ENCODE measurements around the gene BCKDK. TPM values are rescaled to one million over a fixed set of nuclear protein-coding genes. Genes with fewer than 3 reads are reported as not detected.
A peak's percentile ranks its signal among the peaks of the same experiment; 100 is the strongest.

BCKDK gene
- total RNA-seq, 3 donors from 2014 or later (not counting 1 experiment from before 2014, with no cell fraction given) = 9.9 to 16.3 (median 12.1) TPM

DNA sequence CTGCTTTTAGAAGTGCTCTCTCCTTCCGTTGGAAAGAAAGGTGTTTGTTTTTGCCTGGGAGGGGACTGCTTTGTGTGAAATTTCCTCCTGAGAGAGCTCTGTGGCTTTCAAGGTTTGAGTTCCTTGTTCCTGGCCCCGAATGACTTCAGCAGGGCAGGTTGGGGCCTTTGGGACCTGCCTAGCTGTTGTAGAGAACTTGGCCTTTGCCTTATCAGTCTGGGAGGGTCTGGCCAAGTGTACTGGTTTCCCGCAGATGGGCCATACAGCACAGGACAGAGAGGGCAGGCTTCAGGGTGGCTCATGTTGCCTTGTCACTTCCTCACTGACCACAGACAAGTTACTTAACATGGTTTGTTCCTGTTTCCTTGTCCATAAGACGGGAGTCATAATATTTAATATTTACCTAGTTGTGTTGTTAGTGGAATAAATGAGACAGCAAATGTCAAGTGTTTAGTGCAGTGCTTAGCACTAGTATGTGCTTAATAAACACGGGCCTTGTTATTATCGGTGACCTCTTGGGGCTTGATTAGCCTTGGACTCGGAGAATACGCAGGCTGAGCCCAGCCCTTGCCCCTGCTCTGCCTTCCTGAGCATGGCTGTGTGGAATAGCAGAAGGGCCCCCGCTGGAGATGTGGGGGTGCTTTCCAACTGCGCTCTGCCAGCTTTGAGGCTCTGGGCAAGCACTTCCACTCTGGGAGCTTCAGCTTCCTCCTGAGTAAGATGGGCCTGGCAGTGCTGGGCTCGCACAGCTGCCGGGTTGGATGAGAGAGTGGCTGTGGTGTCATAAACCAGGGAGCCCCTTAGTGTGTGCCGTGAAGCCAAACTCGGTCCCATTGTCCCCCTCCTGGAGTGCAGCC is 20.8 kb downstream of the BCKDK start:
- Mint-ChIP-seq H3K4me1 (peaks cover 0 to 8% of the 10 kb centered on the region in 2 donors), H3K27ac (peak overlapping the region; percentile 31 to 64)
- H3K27ac ChIP-seq (ENCODE audit: low read length) = peak overlapping the region; percentile 74

DNA sequence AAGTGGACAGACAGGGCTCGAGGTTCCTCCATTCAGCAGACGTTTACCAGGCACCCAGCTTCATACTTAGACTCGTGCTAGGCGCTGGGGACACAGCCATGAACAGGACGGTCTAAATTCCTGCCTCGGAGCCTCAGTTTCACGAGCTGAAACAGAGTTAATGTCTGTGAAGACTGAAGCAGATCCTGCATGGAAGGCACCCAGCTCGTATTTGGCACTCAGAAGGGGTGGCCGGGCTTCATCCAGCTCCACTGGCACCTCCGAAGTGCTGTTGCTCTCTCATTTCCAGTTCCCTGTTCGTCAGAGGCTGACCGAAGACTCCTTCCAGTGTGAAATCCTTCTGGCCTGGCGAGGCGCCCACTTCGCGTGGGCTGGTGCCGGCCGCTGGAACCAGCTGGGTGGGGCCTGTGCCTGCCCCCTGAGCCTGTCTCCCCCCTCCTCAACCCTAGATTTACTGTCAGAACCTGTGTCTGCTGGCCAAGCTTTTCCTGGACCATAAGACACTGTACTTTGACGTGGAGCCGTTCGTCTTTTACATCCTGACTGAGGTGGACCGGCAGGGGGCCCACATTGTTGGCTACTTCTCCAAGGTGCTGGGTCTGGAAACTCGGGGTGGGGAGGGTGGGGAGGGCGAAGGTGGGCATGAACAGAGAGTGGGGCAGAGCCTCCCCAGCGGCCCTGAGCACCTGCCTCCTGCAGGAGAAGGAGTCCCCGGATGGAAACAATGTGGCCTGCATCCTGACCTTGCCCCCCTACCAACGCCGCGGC is 21.6 kb downstream of the BCKDK start:
- no peak overlapping the region for H3K4me3 ChIP-seq (ENCODE audit: low read length)
- no peaks in the 10 kb centered on the region for H3K36me3 Mint-ChIP-seq
- intact Hi-C loops (cut with micrococcal nuclease) = no loop called here
- H3K27ac Mint-ChIP-seq = no peak overlapping the region
- H3K27ac ChIP-seq (ENCODE audit: low read length) = peak overlapping the region; percentile 74
- no peaks in the 10 kb centered on the region for H3K27me3 ChIP-seq (ENCODE audit: control insufficient read depth, insufficient read depth, low read length)
- peaks cover 46% of the 10 kb centered on the region for H3K4me1 ChIP-seq (ENCODE audit: control insufficient read depth, insufficient read depth, low read length)
- DNase-seq = no peak
- H3K9me3 ChIP-seq (ENCODE audit: control insufficient read depth, insufficient read depth, low read length) = no peaks in the 10 kb centered on the region
- H3K4me1 Mint-ChIP-seq = peaks cover 0 to 8% of the 10 kb centered on the region in 2 donors
- 66% methylated on average over 29 of the region's 29 CpGs for WGBS (ENCODE audit: insufficient coverage)
- H3K4me3 Mint-ChIP-seq = no peak overlapping the region
- TF ChIP-seq, protein P1, sequence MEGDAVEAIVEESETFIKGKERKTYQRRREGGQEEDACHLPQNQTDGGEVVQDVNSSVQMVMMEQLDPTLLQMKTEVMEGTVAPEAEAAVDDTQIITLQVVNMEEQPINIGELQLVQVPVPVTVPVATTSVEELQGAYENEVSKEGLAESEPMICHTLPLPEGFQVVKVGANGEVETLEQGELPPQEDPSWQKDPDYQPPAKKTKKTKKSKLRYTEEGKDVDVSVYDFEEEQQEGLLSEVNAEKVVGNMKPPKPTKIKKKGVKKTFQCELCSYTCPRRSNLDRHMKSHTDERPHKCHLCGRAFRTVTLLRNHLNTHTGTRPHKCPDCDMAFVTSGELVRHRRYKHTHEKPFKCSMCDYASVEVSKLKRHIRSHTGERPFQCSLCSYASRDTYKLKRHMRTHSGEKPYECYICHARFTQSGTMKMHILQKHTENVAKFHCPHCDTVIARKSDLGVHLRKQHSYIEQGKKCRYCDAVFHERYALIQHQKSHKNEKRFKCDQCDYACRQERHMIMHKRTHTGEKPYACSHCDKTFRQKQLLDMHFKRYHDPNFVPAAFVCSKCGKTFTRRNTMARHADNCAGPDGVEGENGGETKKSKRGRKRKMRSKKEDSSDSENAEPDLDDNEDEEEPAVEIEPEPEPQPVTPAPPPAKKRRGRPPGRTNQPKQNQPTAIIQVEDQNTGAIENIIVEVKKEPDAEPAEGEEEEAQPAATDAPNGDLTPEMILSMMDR (IDR thresholded peaks at IDR 0.05) = no peak
- no peaks in the 10 kb centered on the region for H3K9me3 Mint-ChIP-seq
- H3K36me3 ChIP-seq (ENCODE audit: control insufficient read depth, insufficient read depth, low read length) = peaks cover 48% of the 10 kb centered on the region
- no peaks in the 10 kb centered on the region for H3K27me3 Mint-ChIP-seq (ENCODE audit: low read depth in 2 of 2)
- ATAC-seq = no peak

More for the DNA sequence above, 20.8 kb downstream of the BCKDK start:
- Histone ChIP-seq H3K27me3 (ENCODE audit: control insufficient read depth, insufficient read depth, low read length) (no peaks in the 10 kb centered on the region), H3K4me1 (ENCODE audit: control insufficient read depth, insufficient read depth, low read length) (peaks cover 41% of the 10 kb centered on the region), H3K9me3 (ENCODE audit: control insufficient read depth, insufficient read depth, low read length) (no peaks in the 10 kb centered on the region), H3K36me3 (ENCODE audit: control insufficient read depth, insufficient read depth, low read length) (peaks cover 51% of the 10 kb centered on the region), H3K4me3 (ENCODE audit: low read length) (no peak overlapping the region)
- H3K27me3 Mint-ChIP-seq (ENCODE audit: low read depth in 2 of 2) = no peaks in the 10 kb centered on the region
- intact Hi-C loops (cut with micrococcal nuclease) = no loop called here
- TF ChIP-seq, protein P1 (IDR thresholded peaks at IDR 0.05) = no peak
- H3K4me3 Mint-ChIP-seq = no peak overlapping the region
- no peaks in the 10 kb centered on the region for H3K9me3 Mint-ChIP-seq
- DNase-seq (no peak), ATAC-seq (peak; percentile 64 to 94 (median 66))
- no peaks in the 10 kb centered on the region for H3K36me3 Mint-ChIP-seq
- 48% methylated on average over 14 of the region's 14 CpGs for WGBS (ENCODE audit: insufficient coverage)

DNA sequence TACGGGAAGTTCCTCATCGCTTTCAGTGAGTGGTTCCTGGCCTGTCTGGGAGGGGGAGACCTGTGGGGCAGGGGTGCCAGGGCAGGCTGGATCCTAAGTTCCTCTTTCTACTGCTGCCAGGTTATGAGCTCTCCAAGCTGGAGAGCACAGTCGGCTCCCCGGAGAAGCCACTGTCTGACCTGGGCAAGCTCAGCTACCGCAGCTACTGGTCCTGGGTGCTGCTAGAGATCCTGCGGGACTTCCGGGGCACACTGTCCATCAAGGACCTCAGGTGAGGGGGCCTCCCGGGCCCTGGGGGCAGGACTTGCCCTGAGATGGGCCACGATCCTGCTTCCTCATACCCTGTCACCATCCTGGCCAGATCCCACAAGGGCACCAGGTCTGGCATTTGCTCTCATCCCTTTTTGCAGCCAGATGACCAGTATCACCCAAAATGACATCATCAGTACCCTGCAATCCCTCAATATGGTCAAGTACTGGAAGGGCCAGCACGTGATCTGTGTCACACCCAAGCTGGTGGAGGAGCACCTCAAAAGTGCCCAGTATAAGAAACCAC is 22.2 kb downstream of the BCKDK start:
- TF ChIP-seq, protein P1 (IDR thresholded peaks at IDR 0.05) = no peak
- no peaks in the 10 kb centered on the region for H3K27me3 ChIP-seq (ENCODE audit: control insufficient read depth, insufficient read depth, low read length)
- ATAC-seq = no peak
- H3K9me3 Mint-ChIP-seq = no peaks in the 10 kb centered on the region
- H3K4me3 Mint-ChIP-seq = no peak overlapping the region
- no peak for DNase-seq
- H3K27ac Mint-ChIP-seq = no peak overlapping the region
- 85% methylated on average over 9 of the region's 10 CpGs for whole genome bisulfite sequencing (ENCODE audit: insufficient coverage)
- peak overlapping the region; percentile 14 for H3K27ac ChIP-seq (ENCODE audit: low read length)
- H3K4me3 ChIP-seq (ENCODE audit: low read length) = no peak overlapping the region
- no peaks in the 10 kb centered on the region for H3K36me3 Mint-ChIP-seq
- H3K27me3 Mint-ChIP-seq (ENCODE audit: low read depth in 2 of 2) = no peaks in the 10 kb centered on the region
- H3K4me1 ChIP-seq (ENCODE audit: control insufficient read depth, insufficient read depth, low read length) = peaks cover 46% of the 10 kb centered on the region
- intact Hi-C loops (cut with micrococcal nuclease) = no loop called here
- peaks cover 0 to 8% of the 10 kb centered on the region in 2 donors for H3K4me1 Mint-ChIP-seq
- no peaks in the 10 kb centered on the region for H3K9me3 ChIP-seq (ENCODE audit: control insufficient read depth, insufficient read depth, low read length)
- peaks cover 48% of the 10 kb centered on the region for H3K36me3 ChIP-seq (ENCODE audit: control insufficient read depth, insufficient read depth, low read length)

Data from natural killer cell (primary cell).